HG02571 (cell line): ENCODE data around the gene PPP6R1.

ENCODE experiments used
- ATAC-seq: cut with Tn5 transposase; IDR thresholded peaks from one replicate; pipeline ENCODE4 v1.9.1; 2021; ENCODE audit warnings: mild to moderate bottlenecking, moderate library complexity; ENCODE audit not compliant: unreplicated experiment

The PPP6R1 gene, protein sequence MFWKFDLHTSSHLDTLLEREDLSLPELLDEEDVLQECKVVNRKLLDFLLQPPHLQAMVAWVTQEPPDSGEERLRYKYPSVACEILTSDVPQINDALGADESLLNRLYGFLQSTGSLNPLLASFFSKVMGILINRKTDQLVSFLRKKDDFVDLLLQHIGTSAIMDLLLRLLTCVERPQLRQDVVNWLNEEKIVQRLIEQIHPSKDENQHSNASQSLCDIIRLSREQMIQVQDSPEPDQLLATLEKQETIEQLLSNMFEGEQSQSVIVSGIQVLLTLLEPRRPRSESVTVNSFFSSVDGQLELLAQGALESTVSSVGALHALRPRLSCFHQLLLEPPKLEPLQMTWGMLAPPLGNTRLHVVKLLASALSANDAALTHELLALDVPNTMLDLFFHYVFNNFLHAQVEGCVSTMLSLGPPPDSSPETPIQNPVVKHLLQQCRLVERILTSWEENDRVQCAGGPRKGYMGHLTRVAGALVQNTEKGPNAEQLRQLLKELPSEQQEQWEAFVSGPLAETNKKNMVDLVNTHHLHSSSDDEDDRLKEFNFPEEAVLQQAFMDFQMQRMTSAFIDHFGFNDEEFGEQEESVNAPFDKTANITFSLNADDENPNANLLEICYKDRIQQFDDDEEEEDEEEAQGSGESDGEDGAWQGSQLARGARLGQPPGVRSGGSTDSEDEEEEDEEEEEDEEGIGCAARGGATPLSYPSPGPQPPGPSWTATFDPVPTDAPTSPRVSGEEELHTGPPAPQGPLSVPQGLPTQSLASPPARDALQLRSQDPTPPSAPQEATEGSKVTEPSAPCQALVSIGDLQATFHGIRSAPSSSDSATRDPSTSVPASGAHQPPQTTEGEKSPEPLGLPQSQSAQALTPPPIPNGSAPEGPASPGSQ

DNA sequence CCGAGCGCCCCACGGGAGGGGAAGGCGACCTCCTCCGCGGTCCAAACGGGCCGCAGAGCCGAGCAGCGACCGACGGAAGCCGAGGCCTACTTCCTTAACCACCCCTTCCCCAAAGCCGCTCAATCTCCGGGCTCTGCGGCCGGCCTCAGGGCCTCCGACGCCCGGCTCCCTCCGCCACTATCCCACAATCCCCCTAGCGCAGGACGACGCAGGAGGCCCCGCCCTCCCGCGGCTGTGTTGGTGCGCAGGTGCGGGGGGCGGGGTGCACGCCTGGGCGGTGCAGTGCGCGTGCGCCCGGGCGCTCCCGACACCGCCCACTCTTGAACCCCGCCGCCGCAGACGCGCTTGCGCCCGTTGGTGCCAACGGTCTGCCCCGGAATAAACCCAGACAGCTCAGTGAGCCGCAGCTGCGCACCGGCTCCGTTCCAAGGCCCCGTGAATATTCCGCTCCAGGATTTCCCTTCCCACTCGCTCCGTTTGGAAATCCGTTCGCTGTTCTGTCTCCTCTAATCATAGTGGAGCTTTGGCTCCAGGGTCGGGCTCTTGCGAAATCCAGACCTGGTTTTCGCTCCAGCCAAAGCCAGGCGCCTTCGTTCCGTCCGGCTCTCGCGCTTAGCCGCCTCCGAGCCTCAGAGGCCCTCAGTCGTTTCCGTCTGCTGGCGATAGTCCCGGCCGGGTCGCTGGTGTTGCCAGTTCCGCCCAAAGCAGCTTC lies at the start of gene PPP6R1:
PPP6R1 (minus strand) TSS at position 190 of the 712 bp plus-strand sequence. CDS start 11,914 bp downstream, outside the sequence.
- peak; percentile 68 for ATAC-seq

DNA sequence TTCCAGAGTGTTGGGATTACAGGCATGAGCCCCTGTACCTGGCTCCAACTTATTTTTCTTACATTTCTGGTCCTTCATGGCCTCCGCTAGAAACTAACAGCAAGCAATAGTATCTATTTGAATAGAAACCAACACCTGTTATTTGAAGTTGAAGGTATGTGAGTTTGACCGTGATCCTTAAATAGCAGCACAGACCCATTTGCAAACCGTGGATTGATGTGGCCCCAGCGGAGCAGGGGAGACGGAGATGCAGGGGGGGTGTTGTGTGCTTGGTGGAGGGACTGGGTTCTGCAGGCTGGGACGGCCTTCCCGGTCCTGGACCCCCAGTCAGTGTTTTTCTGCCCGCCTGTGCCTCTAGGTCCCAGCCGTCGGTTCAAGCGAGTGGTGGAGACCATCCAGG lies 49.5 kb upstream of the PPP6R1 start:
- no peak for ATAC-seq

DNA sequence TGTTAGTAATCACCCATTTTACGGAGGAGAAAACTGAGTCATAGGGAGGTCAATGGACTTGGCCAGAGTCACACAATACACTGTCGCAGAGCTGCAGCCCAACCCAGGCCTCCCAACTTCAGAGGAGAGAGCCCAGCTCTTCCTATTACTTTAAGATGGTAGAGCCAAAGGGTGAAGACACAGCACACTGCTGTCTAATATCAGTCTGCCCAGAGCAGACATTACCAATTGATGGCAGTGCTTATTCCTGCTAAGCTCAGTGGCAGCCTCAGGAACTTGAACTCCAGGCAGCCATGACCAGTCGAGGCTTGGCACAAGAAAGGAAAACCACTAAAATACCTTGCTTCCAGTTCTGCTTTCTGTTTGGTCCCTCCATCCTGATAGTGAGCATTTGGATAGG lies 47.9 kb upstream of the PPP6R1 start:
- no peak for ATAC-seq

DNA sequence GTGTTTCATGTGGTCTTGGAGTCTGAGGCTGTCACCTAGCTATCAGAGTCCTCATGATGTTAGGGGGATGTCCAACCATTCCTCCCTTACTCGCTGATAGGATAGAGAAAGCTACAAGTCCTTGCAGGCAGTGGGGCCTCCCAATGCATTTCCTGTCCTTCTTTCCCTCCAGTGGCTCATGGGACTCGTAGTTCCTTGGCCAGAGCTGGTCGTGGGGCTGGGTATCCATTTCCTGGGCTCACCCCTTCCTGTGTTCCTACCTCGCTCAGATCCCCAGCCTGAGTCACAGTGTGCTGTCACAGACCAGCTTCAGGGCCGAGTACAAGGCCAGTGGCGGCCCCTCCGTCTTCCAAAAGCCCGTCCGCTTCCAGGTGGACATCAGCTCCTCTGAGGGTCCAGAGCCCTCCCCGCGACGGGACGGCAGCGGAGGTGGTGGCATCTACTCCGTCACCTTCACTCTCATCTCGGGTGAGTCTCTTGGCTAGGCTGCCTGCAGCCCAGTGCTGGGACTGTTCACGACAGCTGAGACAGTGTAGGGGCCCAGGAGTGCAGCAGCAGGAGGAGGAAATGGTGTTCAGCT lies 47.3 kb upstream of the PPP6R1 start:
- ATAC-seq, result no peak

DNA sequence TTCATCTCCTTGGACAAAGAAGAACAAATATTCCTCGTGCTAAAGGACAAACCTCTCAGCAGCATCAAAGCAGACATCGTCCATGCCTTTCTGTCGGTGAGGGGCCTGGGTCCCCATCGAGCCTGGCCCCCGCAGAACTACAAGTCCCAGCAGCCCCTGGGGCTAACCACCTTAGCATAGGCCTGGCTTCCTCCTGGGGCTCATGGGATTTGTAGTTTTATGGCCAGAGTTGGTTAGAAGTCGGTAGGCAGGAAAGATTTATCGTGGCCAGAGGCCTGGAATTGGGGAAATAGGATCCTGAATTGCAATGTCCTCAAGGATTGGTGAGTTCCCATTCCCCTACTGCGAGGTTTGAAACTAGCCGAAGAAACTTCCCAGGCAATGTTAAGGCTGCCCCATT lies 46.7 kb upstream of the PPP6R1 start:
- ATAC-seq, result no peak

DNA sequence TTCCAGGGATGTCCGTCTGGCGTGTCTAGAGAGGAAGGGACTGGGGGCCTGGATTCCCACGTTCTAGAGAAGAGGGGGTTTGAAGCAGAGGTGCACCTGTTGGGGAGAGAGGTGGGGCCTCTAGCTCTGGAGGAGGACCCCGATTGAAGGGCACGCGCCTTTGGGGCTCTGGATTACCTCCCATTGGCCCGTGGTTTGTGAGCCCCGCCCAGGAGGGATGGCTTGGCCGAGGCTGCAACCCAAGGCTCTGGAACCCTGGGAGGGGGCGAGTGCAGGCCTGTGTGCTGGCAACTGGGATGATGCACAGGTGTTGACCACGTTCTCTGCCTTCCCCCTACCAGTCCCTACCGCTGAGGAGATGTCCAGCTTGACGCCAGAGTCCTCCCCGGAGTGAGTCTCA lies 46.2 kb upstream of the PPP6R1 start:
- ATAC-seq, result no peak

DNA sequence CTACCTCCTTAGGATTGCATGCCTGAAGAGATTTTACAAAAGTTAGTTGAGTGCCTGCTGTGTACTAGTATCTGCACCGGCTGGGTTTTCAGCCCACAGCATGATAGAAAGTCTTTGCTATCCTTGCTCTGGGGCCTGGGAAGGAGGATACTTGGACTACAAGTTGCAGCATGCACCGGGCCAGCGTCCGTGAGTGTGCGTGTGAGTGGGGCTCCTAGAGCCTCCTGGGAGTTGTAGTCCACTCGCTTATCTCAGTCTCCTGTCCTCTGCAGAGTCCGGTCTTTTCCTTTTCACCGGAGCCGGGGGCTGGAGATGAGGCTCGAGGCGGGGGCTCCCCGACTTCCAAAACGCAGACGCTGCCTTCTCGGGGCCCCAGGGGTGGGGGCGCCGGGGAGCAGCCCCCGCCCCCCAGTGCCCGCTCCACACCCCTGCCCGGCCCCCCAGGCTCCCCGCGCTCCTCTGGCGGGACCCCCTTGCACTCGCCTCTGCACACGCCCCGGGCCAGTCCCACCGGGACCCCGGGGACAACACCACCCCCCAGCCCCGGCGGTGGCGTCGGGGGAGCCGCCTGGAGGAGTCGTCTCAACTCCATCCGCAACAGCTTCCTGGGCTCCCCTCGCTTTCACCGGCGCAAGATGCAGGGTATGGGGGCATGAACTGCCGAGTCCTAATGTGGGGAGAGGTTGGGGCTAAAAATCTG lies 45.6 kb upstream of the PPP6R1 start:
- ATAC-seq, result no peak

DNA sequence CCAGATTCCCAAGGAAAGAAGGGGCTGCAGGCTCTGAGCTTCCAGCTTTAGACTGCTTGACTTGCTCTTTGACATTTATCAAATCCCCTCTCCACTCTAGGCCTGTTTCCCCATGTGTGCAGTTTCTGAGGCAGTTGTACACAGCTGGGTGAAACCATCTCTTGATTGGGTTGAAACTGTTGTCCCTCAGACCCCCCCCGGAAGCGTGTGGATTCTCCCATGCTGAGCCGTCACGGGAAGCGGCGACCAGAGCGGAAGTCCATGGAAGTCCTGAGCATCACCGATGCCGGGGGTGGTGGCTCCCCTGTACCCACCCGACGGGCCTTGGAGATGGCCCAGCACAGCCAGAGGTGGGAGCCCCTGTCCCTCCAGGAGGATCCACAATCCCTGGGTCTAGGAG lies 44.7 kb upstream of the PPP6R1 start:
- ATAC-seq, result no peak

DNA sequence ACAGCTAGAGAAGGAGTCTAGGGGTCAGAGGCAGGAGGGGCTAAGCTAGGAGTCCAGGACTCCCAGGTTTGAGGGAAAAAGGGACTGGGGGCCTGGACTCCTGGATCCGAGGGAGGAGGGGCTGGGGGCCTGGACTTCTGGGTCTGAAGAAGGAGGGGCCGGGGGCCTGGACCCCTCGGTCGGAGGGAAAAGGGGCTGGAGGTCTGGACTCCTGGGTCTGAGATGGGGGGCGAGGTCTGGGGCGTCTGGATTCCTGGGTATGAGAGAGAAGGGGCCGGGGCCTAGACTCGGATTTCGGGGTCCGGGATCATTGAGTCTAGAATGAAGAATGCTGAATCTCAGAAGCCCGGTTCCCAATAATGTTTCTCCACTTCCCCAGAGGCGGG lies 43.5 kb upstream of the PPP6R1 start:
- ATAC-seq, result no peak

DNA sequence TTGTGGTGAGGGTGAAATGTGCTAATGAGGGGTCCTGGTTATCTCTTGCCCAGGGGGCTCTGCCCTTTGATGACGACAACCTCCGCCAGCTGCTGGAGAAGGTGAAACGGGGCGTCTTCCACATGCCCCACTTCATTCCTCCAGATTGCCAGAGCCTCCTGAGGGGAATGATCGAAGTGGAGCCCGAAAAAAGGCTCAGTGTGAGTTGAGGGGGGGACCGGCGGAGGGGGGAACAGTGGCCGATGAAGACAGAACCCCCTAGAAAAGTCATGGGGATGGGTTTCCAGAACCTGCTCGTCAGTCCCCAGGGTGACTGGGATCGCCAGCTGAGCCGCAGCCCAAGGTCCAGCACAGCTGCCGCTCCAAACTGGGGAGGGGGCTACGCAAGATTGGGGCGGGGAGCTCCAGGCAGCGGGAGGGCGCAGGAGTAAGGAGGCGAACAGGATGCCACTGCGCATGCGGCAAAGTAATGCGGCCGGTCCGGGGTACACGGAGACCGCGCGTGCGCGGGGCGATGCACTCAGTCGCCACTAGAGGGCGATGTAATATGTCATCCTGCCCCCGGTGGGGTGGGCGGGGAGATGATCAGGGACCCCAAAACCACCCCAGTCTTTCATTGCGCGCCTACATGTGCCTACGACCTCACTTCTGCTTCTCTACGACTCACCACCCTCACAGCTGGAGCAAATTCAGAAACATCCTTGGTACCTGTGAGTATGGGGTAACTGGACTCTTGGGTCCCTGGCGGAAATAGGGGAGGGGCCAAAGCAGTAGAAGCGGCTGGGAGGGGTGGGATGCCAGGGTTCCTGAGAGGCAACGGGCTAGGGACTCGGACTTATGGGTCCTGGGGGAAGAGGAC lies 42.9 kb upstream of the PPP6R1 start:
- no peak for ATAC-seq

DNA sequence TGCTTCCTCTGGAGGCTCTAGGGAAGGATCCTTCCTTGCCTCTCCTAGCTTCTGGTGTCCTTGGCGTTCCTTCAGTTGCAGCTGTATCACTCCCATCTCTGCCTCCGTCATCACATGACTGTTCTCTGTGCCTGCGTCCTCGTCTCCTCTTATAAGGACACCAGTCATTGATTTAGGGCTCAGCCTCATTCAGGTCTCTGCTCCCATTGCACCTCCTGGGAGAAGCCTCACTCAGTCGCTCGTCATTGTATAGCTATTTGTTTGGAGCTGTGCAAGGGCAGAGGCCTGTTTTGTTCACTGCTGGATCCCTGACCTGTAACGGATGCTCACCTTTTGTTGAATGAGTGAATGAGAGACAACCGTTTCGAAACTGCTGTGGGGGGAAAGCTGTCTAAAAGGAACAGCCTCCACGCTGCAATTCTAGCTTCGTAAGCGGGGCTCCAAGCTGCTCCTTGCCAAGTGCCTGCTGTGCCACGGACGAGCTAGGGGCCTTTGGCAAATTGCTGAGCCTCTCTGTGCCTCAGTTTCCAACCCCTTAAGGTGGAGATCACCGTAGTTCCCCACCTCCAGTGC lies 42.2 kb upstream of the PPP6R1 start:
- ATAC-seq, result no peak

DNA sequence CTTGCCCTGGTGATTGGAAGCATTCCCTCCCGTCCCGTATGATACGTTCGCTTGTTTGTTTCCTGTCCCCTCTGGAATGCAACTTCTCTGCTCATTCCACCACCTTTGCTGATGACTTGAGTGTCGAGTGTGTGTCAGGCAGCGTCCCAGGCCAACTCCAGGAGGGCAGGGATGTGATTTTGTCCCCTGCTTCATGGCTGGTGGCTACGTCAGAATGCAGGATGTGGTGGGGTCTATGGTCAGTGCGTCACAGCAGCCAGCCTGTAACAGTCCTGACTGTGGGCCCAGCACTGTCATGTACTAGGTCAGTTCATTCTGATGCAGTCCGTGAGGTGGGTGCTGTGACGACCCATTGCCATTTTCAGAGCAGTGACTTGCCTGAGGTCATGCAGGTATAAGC lies 41.2 kb upstream of the PPP6R1 start:
- ATAC-seq, result no peak

DNA sequence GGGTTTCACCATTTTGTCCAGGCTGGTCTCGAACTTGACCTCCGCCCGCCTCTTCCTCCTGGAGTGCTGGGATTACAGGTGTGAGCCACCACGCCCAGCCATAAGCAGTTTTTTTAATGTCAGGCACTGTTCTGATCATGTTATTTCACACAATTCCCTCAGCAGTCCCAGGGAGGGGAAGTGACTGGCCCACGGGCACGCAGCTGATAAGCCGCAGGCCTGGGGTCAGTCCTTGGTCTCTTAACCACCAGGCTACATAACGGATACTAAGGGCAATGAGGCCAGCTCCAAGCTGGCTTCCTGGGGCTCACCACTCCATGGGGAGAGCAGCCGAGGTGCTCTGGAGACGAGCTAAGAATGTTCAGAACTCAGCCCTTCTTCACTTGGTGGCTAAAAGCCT lies 38.5 kb upstream of the PPP6R1 start:
- ATAC-seq, result no peak

DNA sequence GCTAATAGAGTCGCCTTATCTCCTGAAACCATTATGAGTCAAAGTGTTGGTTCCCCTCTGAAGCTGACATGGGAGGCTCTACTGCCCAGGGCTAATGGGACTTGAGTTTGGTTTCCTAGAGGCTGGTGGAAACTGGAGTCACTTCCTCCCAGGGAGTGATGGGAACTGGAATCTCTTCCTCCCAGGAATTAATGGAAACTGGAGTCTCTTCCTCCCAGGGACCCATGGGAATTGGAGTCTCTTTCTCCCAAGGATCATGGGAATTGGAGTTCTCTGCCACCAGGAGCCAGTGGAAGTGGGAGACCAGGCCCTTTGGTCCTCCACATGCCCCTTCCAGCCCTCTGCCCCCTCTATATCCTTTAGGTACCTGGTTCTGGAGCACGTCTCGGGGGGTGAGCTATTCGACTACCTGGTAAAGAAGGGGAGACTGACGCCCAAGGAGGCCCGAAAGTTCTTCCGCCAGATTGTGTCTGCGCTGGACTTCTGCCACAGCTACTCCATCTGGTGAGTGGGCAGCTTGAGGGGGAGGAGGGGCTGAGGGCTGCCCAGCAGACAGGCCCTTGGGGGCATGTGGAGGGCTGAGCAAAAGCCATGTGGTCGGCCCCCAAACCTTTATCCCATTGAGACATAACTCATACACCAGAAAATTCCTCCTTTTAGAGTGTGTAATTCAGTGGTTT lies 30.4 kb upstream of the PPP6R1 start:
- no peak for ATAC-seq

DNA sequence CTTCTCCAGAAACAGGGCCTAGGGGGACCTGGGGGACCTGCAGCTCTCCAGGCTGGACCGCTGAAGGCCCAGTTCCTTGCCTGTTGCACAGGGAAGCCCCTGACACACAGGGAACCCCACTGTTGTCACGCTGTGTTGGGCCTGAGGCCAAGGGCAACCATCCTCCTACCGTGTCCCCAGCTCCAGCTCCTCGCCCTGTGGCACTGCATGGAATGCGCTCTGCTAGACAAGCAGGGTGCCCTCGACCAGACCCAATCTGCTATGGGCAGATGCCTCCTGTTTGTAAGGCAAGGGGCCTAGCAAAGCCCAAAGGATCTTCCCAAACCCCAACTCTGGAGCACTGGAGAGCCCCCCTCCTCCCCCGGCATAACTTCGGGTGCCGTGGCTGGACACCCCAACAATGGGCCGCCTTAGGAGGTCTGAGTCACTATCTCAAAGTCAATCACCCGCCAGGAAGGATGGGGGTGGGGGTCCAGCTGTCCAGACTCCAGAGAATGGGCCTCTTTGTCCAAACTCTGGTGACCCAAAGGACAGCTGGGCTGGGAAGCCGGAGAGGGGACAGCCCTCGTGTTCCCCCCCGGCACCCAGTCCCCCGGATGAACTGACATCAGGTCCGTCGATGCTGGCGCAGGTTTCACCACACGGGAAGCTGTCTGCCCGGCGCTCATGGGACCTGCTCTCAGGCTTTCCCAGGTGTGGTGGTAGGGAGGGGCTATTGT lies 28.7 kb upstream of the PPP6R1 start:
- no peak for ATAC-seq

DNA sequence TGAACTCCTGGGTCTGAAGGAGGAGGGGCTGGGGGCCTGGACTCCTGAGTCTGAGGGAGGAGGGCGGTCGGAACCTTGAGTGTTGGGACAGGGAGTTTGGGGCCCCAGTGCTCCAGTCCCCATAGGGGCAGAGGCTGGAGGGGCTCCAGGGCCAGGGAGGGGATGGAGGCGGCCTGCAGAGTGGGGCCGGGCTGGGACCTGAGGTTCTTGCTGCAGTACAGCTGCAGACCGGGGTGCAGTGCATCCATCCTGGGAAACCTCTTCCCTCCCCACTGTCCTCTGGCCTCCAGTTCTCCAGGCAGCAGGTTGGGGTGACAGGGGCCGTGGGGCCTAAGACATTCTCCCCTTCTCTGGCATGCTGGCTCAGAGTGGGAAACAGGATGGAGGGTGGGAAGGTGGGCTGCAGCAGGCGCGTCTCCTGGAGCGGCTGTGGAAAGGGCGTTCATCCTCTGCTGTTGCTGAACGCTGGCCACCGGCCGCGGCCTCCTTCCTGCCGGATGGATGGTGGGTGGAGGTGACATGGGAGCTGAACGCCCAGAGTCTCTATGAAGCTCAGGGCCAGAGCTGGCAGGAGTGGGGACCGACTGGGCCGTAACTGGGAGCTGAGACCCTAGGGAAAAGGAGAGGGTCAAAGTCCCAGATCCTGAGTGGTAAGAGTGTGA lies 26.5 kb upstream of the PPP6R1 start:
- ATAC-seq, result no peak

DNA sequence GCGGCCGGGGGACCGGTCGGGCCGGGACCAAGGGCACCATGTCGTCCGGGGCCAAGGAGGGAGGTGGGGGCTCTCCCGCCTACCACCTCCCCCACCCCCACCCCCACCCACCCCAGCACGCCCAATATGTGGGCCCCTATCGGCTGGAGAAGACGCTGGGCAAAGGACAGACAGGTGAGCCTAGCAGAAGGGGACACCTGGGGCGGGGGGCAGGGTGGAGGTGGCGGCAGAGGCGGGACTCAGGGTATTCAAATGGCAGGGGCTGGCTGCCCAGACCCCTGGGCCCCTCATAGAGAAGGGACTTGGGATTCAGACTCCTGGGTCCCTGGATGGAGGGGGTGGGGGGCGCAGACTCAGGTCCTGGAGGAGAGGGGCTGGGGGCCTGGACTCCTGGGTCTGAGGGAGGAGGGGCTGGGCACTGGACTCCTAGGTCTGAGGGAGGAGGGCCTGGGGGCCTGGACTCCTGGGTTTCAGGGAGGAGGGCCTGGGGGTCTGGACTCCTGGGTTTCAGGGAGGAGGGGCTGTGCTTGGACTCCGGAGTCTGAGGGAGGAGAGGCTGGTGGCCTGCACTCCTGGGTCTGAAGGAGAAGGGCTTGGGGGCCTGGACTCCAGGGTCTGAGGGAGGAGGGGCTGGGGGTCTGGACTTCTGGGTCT lies 25.7 kb upstream of the PPP6R1 start:
- no peak for ATAC-seq
